GM12865 (cell line): ENCODE results near the gene SPP2.

Source experiments
- DNase-seq: peaks from one replicate; pipeline ENCODE4 v3.0.0; 2010; ENCODE audit warnings: low read depth
- H3K4me3 ChIP-seq: 2 replicates; pipeline ENCODE4 v1.5.1; 2011; ENCODE audit warnings: mild to moderate bottlenecking, low read depth, low read length, control low read depth
- TF ChIP-seq, protein P1 (sequence below): IDR thresholded peaks from 2 replicates; pipeline ENCODE4 v1.5.1; 2011; ENCODE audit warnings: low read length, control low read depth, low read depth, inconsistent platforms; ENCODE audit not compliant: insufficient read depth; ENCODE audit errors: missing control alignments

The SPP2 gene

DNA sequence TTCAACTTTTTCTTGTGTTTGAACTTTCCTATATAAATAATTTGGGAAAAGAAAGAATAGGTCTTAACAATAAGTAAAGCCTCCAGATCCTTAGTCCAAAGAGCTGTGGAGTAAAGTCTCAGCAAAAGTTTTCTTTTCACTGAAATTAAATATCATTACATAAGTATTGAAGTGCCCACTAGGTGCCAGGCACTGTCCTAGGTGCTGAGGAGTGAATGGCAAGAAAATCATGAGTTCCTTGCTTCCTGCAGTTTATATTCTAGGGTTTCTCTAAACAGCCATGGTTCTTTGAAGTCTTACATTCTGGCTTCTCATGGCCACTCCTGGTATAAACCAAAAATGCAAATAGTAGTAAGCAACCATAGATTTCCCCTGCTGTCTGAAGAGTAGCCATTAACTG lies 59.7 kb downstream of the SPP2 start:
- TF ChIP-seq, protein P1, sequence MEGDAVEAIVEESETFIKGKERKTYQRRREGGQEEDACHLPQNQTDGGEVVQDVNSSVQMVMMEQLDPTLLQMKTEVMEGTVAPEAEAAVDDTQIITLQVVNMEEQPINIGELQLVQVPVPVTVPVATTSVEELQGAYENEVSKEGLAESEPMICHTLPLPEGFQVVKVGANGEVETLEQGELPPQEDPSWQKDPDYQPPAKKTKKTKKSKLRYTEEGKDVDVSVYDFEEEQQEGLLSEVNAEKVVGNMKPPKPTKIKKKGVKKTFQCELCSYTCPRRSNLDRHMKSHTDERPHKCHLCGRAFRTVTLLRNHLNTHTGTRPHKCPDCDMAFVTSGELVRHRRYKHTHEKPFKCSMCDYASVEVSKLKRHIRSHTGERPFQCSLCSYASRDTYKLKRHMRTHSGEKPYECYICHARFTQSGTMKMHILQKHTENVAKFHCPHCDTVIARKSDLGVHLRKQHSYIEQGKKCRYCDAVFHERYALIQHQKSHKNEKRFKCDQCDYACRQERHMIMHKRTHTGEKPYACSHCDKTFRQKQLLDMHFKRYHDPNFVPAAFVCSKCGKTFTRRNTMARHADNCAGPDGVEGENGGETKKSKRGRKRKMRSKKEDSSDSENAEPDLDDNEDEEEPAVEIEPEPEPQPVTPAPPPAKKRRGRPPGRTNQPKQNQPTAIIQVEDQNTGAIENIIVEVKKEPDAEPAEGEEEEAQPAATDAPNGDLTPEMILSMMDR = no peak
- DNase-seq = no peak
- H3K4me3 ChIP-seq = no peak overlapping the region

DNA sequence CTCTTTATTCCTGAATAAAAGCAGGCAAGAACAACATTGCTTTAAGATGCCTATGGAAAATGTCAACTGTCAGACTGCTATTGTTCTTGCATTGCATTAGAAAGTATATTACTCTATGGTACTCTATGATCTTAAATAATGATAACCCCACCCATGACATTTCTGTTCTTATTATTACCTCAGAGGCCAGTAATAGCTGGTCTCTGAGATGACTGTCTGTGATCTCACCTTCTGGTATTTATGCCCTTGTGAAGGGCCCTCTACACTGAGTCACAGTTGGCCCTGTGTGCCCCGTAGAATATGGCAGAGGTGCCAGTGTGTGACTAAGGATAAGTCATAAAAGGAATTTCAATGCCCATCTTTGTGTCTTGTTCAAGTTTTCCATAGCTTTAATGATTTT lies 61.0 kb downstream of the SPP2 start:
- no peak for DNase-seq
- H3K4me3 ChIP-seq = no peak overlapping the region
- TF ChIP-seq, protein P1 = no peak

DNA sequence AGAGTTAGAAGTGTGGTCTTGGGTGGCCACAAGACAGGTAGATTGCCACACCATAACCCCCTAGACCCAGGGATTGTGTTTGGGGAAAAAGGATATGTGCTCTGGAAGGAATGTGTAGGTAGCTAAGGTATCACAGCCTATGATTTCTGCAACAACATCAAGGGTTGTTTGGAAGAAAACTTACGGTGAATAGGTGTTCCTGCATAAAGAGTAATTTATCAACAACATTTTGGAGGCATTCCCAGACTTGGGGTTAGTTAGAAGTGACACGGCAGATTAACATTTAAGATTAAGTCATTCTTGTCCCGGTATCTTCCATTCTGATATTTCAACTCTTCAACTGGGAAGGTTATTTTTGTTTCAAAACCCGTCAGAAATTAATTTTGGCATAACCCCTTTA lies 65.5 kb downstream of the SPP2 start:
- TF ChIP-seq, protein P1 = no peak

DNA sequence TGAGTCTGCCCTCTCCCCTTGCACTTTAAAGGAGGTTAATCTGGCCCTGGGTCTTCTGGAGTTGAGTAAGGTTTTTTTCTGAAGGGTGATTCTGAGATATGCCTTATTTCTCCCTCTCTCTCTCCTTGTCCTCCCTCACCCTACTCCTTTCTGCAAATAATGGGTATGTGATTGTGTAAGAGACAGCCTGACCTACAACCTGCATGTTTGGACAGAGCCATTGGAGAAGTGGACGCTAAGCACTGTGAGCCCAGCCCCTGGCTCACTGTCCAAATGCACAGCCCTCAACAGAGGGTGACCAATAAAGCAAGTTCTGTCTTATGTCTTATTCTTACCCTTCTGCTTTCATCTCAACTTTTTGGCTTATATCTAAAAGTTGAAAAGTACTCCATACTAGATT lies 71.5 kb downstream of the SPP2 start:
- TF ChIP-seq, protein P1 = no peak
- no peak overlapping the region for H3K4me3 ChIP-seq
- no peak for DNase-seq

More for the DNA sequence above, 65.5 kb downstream of the SPP2 start:
- H3K4me3 ChIP-seq = no peak overlapping the region
- no peak for DNase-seq

DNA sequence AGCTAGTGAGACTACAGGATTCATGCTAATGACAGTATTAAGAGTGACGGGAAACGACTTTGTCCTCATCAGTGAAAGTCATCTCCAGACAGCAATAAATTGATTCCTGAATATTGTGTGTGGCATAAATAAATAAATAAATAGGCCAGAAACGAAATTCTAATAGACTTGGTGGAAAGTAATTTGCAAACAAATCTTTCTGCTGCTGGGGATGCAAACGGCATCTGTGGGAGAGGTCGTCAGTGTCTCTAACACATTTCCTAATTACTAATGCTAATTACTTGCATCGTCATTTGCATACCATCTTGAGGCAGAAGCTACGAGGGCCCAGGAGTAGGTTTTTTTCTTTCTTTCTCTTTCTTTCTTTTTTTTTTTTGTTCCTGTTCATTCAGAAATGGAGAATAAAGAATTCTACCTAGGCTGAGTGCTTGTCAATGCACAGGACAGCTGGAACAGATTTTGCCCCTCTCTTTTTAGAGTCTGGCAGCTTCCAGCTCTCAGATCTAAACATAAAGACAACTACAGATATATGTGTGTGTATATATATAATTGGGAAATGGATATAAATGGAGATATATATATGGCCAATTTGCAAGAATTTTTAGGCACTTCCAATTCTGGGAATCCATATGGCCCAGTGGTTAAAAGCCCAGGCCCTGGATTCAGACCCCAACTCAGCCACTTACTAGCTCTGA lies 75.1 kb downstream of the SPP2 start:
- no peak overlapping the region for H3K4me3 ChIP-seq
- TF ChIP-seq, protein P1 = no peak
- DNase-seq = no peak

DNA sequence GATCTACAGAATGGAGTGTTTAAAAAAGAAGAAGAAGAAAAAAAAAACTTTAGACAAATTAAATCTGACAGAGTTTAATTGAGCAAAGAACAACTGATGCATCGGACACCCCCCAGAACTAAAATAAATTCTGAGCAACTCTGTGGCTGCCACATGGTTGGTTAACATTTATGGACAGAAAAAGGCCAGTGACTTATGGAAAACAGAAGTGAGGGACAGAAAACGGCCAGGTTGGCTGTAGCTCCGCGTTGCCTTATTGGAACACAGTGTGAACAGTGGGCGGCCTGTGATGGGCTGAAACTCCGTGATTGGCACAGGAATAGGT lies 75.6 kb downstream of the SPP2 start:
- TF ChIP-seq, protein P1 = no peak
- no peak for DNase-seq
- H3K4me3 ChIP-seq = no peak overlapping the region
